CD4-positive, alpha-beta T cell (primary cell): ENCODE data around the gene PWP2. TPM values are rescaled to one million over a fixed set of nuclear protein-coding genes. Genes with fewer than 3 reads are reported as not detected.

Experiments used
- ATAC-seq: fragments of 200-7000 bp; cut with Tn5 transposase; one replicate; pipeline ENCODE4 v1.10.0; 2022; ENCODE audit warnings: mild to moderate bottlenecking; ENCODE audit not compliant: poor library complexity
- CTCF ChIA-PET: fragments of 350-600 bp; sonication (Branson Sonifier 250); formaldehyde crosslinking; loops from one replicate; lab custom pipeline; 2021; ENCODE audit warnings: antibody characterized with exemption, inconsistent platforms; lab: Charles Lee
- POLR2A ChIA-PET: fragments of 350-600 bp; sonication (Branson Sonifier 250); formaldehyde crosslinking; loops from one replicate; lab custom pipeline; 2021; ENCODE audit warnings: antibody characterized with exemption, inconsistent platforms; lab: Charles Lee
- DNase-seq, 14 experiments: peaks; one replicate each; pipeline ENCODE4 v3.0.0-alpha.2; 2013 to 2020; ENCODE audit warnings: mixed read lengths in 2 of 14
- H3K27ac ChIP-seq, 2 donors: one replicate each; pipeline versions ENCODE4 v1.5.1 to v1.7.0; 2013; ENCODE audit warnings: low read length in 2 of 2, low read depth in 1 of 2, mild to moderate bottlenecking in 1 of 2
- H3K27me3 ChIP-seq, 2 experiments: 1 replicate in 1 of 2; 2 replicates in 1 of 2; pipeline versions ENCODE4 v1.6.1 to v1.7.0; 2013; ENCODE audit warnings: low read length in 2 of 2, control low read depth in 1 of 2, mild to moderate bottlenecking in 1 of 2, moderate library complexity in 1 of 2; ENCODE audit not compliant: insufficient read depth in 2 of 2, control insufficient read depth in 1 of 2
- H3K36me3 ChIP-seq: one replicate; pipeline ENCODE4 v1.6.1; 2013; ENCODE audit warnings: low read length, control low read depth; ENCODE audit not compliant: insufficient read depth
- H3K4me1 ChIP-seq: one replicate; pipeline ENCODE4 v1.6.1; 2013; ENCODE audit warnings: low read length, control low read depth; ENCODE audit not compliant: insufficient read depth
- H3K4me3 ChIP-seq: one replicate; pipeline ENCODE4 v1.5.1; 2013; ENCODE audit warnings: mild to moderate bottlenecking, low read length, moderate library complexity
- H3K9me3 ChIP-seq, 2 experiments: 1 replicate in 1 of 2; 2 replicates in 1 of 2; pipeline versions ENCODE4 v1.6.1 to v1.7.0; 2013; ENCODE audit warnings: low read length in 2 of 2, mild to moderate bottlenecking in 2 of 2, control low read depth in 1 of 2, moderate library complexity in 1 of 2; ENCODE audit not compliant: control insufficient read depth in 1 of 2, insufficient read depth in 1 of 2
- H3K27ac Mint-ChIP-seq: one replicate; pipeline ENCODE4 v1.8.0; 2020; ENCODE audit warnings: mixed read lengths
- H3K27me3 Mint-ChIP-seq: one replicate; pipeline ENCODE4 v1.8.0; 2021; ENCODE audit warnings: mixed read lengths
- H3K36me3 Mint-ChIP-seq: one replicate; pipeline ENCODE4 v1.8.0; 2021; ENCODE audit warnings: low read depth, mixed read lengths
- H3K4me1 Mint-ChIP-seq: one replicate; pipeline ENCODE4 v1.8.0; 2021; ENCODE audit warnings: low read depth, mixed read lengths
- H3K4me3 Mint-ChIP-seq: one replicate; pipeline ENCODE4 v1.8.0; 2020; ENCODE audit warnings: mild to moderate bottlenecking, mixed read lengths
- H3K9me3 Mint-ChIP-seq: one replicate; pipeline ENCODE4 v1.8.0; 2020; ENCODE audit warnings: mixed read lengths
- CTCF ChIP-seq: fragments of 200-600 bp; IDR thresholded peaks from one replicate; pipeline ENCODE4 v1.8.0; 2022; ENCODE audit warnings: antibody characterized with exemption, mild to moderate bottlenecking
- intact Hi-C, 2 experiments: fragments of 100-400 bp; cut with DNase I in 1 of 2; cut with micrococcal nuclease in 1 of 2; formaldehyde crosslinking; loops; one replicate each; pipeline versions ENCODE4 v1.15.1 to v1.9.0; 2023 to 2025; cut with DNase I, micrococcal nuclease
- total RNA-seq, 174 experiments: library from RNA in 2 of 174; stranded (reverse) in 2 of 174; gene quantifications; one replicate each; pipeline ENCODE4 v1.2.3 and lab custom pipeline; 2021 to 2026

Gene PWP2
- total RNA-seq, 2 experiments from 2014 or later, result 38.0 to 40.6 TPM

DNA sequence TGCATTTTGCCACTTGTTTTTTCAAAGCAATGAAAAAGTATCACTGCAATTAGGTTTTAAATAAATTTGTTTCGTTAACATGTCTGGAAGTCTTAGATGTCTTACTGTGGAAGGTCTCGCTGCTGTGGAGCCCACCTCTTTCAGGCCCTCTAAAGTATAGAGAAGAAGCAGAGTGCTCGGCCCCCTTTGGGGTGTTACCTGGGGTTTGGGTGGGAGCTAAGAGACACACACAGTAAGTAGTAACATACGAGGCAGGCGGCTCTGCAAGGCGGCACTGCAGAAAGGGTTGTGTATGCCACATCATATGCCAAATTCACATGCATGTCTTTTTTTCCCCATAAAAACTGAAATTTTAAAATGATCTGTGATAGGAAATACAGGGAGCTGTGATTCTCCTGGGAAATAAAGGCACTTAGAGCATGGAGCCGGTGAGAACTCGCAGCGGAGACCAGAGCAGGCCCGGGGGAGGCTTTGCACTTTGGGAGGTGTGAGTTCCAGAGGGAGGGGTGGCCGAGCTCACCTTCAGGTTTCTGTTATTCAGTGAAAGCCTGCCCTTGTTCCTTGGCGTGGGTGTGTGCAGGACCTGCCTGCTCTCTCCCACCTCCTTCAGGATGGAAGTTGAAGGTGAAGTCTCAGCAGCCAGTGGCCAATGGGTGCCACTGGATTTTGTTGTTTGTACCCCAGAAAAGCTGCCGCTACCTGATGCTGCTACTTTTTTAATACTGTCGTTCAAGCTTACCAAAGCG lies 35.7 kb upstream of the PWP2 start:
- no peak overlapping the region for H3K4me3 Mint-ChIP-seq
- peak overlapping the region; percentile 52 for H3K27ac Mint-ChIP-seq
- H3K4me1 Mint-ChIP-seq, result peaks cover 26% of the 10 kb centered on the region
- intact Hi-C loops, result no loop called here
- Histone ChIP-seq H3K9me3 (no peaks in the 10 kb centered on the region), H3K27ac (no peak overlapping the region), H3K4me3 (no peak overlapping the region), H3K4me1 (peaks cover 2% of the 10 kb centered on the region), H3K27me3 (no peaks in the 10 kb centered on the region), H3K36me3 (peaks cover 90% of the 10 kb centered on the region)
- no peak for ATAC-seq
- POLR2A ChIA-PET, result interaction anchor here (2.7 kb wide), 1 partner anchor 12 kb away, joined by 7 read pairs; no protein-coding TSS in a partner anchor
- H3K9me3 Mint-ChIP-seq, result no peaks in the 10 kb centered on the region
- no peaks in the 10 kb centered on the region for H3K27me3 Mint-ChIP-seq
- H3K36me3 Mint-ChIP-seq, result peaks cover 89% of the 10 kb centered on the region
- DNase-seq, result no peak
- CTCF ChIA-PET, result interaction anchor here (1.1 to 1.8 kb wide), 2 partner anchors 14 to 58 kb away, joined by 3 to 6 read pairs; no protein-coding TSS in a partner anchor
- TF ChIP-seq CTCF, result no peak

GRCh38 chr21:44072111-44072510 lies 35.1 kb upstream of the PWP2 start:
- Histone ChIP-seq H3K4me1 (peaks cover 2% of the 10 kb centered on the region), H3K27me3 (no peaks in the 10 kb centered on the region), H3K36me3 (peaks cover 90% of the 10 kb centered on the region), H3K9me3 (no peaks in the 10 kb centered on the region), H3K4me3 (no peak overlapping the region), H3K27ac (no peak overlapping the region)
- CTCF ChIA-PET, result interaction anchor here (1.1 to 1.8 kb wide), 2 partner anchors 14 to 59 kb away, joined by 3 to 6 read pairs; no protein-coding TSS in a partner anchor
- H3K36me3 Mint-ChIP-seq, result peaks cover 90% of the 10 kb centered on the region
- no peaks in the 10 kb centered on the region for H3K9me3 Mint-ChIP-seq
- no peaks in the 10 kb centered on the region for H3K27me3 Mint-ChIP-seq
- DNase-seq (peak in 1 of 14 experiments; percentile 27), ATAC-seq (no peak)
- peaks cover 22% of the 10 kb centered on the region for H3K4me1 Mint-ChIP-seq
- H3K27ac Mint-ChIP-seq, result peak overlapping the region; percentile 36
- POLR2A ChIA-PET, result interaction anchor here (2.7 kb wide), 1 partner anchor 11 kb away, joined by 7 read pairs; no protein-coding TSS in a partner anchor
- TF ChIP-seq CTCF, result no peak
- H3K4me3 Mint-ChIP-seq, result no peak overlapping the region
- intact Hi-C loops, result no loop called here

DNA sequence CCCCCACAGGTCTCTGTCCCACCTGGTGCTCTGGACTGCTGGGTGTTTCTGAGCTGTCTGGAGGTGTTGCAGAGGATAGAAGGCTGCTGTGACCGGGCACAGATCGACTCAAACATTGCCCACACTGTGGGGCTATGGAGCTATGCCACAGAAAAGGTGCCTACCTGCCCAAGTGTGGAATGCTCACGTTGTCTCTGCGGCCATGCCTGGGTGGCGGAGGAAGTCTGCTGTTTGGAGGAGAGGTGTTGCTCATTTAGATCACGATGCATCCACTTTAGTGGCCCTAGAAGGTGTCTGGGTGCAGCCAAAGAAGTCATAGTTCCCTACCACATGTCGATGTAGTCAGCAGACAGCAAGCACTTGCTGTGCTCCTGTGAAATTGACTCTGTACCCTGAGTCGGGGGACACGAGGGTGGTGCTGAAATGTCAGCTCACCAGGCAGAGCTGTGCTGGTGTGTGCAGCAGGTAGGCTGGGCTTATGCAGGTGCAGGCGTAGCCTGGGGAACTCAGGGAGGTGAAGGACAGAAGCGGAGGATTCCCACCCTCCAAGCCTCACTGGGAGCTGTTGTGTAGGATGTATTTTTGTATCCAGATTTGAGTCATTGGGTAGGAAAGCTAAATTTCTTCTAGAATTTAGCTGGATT lies 32.8 kb upstream of the PWP2 start:
- Mint-ChIP-seq H3K36me3 (peaks cover 90% of the 10 kb centered on the region), H3K9me3 (no peaks in the 10 kb centered on the region), H3K4me1 (peaks cover 27% of the 10 kb centered on the region), H3K27ac (peak overlapping the region; percentile 49), H3K27me3 (no peaks in the 10 kb centered on the region), H3K4me3 (no peak overlapping the region)
- DNase-seq (peak in 3 of 14 experiments; percentile 31 to 56 (median 43)), ATAC-seq (peak; percentile 51)
- Histone ChIP-seq H3K27ac (no peak overlapping the region), H3K27me3 (no peaks in the 10 kb centered on the region), H3K36me3 (peaks cover 90% of the 10 kb centered on the region), H3K4me1 (peaks cover 13% of the 10 kb centered on the region), H3K9me3 (no peaks in the 10 kb centered on the region), H3K4me3 (no peak overlapping the region)
- CTCF ChIA-PET, result interaction anchor here (1.8 kb wide), 1 partner anchor 9 kb away, joined by 5 read pairs; no protein-coding TSS in a partner anchor
- TF ChIP-seq CTCF, result no peak
- intact Hi-C loops, result no loop called here
- POLR2A ChIA-PET, result interaction anchor here (0.7 to 1.9 kb wide), 2 partner anchors 10 to 21 kb away, joined by 3 to 13 read pairs; no protein-coding TSS in a partner anchor
